Naive B cell (primary cell): ENCODE measurements around the gene GLRX5. TPM values are rescaled to one million over a fixed set of nuclear protein-coding genes. Genes with fewer than 3 reads are reported as not detected.

Experiments
- ATAC-seq, 2 donors: fragments of 150-1000 bp; cut with Tn5 transposase; 2 replicates each; pipeline ENCODE4 v1.10.0; 2021; ENCODE audit warnings: low read depth in 2 of 2, mild to moderate bottlenecking in 2 of 2, moderate library complexity in 2 of 2
- DNase-seq: peaks from one replicate; pipeline ENCODE4 v3.0.0; 2022
- H3K27ac Mint-ChIP-seq, 6 donors: one replicate each; pipeline ENCODE4 v1.8.0; 2020 to 2022; ENCODE audit warnings: mild to moderate bottlenecking in 6 of 6, mixed read lengths in 6 of 6, moderate library complexity in 5 of 6, inconsistent platforms in 2 of 6
- H3K27me3 Mint-ChIP-seq, 3 donors: one replicate each; pipeline ENCODE4 v1.8.0; 2021 to 2022; ENCODE audit warnings: mixed read lengths in 3 of 3, mild to moderate bottlenecking in 1 of 3
- H3K36me3 Mint-ChIP-seq, 2 donors: one replicate each; pipeline ENCODE4 v1.8.0; 2020 to 2022; ENCODE audit warnings: mixed read lengths in 2 of 2, inconsistent platforms in 1 of 2, mild to moderate bottlenecking in 1 of 2
- H3K4me1 Mint-ChIP-seq, 3 donors: one replicate each; pipeline ENCODE4 v1.8.0; 2020 to 2022; ENCODE audit warnings: mixed read lengths in 3 of 3, inconsistent platforms in 1 of 3, mild to moderate bottlenecking in 1 of 3, moderate library complexity in 1 of 3
- H3K4me3 Mint-ChIP-seq, 8 donors: one replicate each; pipeline ENCODE4 v1.8.0; 2020 to 2022; ENCODE audit warnings: mild to moderate bottlenecking in 8 of 8, mixed read lengths in 8 of 8, moderate library complexity in 8 of 8, inconsistent platforms in 2 of 8
- H3K9me3 Mint-ChIP-seq, 7 donors: one replicate each; pipeline ENCODE4 v1.8.0; 2020 to 2022; ENCODE audit warnings: mixed read lengths in 7 of 7, mild to moderate bottlenecking in 5 of 7, inconsistent platforms in 2 of 7, moderate library complexity in 1 of 7
- polyA plus RNA-seq, 6 donors: library from polyadenylated mRNA; unstranded; fragments of 300-500 nt; fragmentation: Illumina TruSeq; gene quantifications; one replicate each; pipeline ENCODE4 v1.2.3, GENCODE V29; 2021; ENCODE audit warnings: low read depth in 6 of 6

The GLRX5 gene
- polyA plus RNA-seq, 6 donors from 2014 or later, result 51.3 to 98.1 (median 62.4) TPM

DNA sequence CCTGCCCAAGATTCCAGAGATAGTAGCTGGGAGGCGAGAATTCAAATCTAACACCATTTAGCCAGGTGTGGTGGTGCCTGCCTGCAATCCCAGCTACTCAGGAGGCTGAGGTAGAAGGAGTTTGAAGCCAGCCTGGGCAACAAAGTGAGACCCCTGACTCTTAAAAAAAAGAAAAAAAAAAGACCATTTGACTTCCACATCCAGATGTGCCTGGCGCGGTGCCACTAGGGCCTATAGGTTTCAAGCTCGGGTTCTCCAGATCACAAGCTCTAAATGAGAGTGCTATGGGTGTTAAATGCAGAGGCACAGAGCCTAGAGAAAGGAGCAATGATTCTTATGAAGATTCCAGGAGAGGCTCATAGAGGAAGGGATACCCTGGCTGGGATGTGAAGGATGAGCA, 40.9 kb upstream of the GLRX5 start:
- peaks cover 0 to 12% of the 10 kb centered on the region in 2 donors for H3K36me3 Mint-ChIP-seq
- DNase-seq, result no peak
- peaks cover 44 to 82% (median 78%) of the 10 kb centered on the region in 3 donors for H3K4me1 Mint-ChIP-seq
- peak overlapping the region; percentile 78 to 100 (median 100) for H3K27ac Mint-ChIP-seq
- no peak for ATAC-seq
- peaks cover 0 to 3% (median 0%) of the 10 kb centered on the region in 7 donors for H3K9me3 Mint-ChIP-seq
- peak overlapping the region in 7 of 8 donors; percentile 14 to 85 (median 68) for H3K4me3 Mint-ChIP-seq
- H3K27me3 Mint-ChIP-seq, result no peaks in the 10 kb centered on the region

DNA sequence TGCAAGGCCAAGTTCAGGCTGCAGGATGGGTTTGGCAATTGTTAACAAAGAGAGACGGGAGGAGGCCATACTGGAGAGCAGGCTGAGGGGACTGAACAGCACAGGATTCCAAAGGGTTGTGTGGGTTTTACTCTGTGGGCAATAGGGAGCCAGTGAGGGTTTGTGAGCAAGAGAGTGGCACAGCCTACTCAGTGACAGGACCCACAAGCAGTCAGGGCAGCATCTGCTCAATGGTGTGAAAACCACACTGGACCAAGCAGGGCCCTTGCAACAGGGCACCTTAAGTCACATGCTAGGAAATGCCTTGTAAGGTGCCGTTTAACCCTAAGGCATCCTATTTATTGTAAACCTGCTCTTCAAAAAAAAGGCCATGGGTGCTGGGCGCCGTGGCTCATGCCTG, 40.4 kb upstream of the GLRX5 start:
- H3K27ac Mint-ChIP-seq, result peak overlapping the region; percentile 99 to 100 (median 100)
- no peak for ATAC-seq
- H3K27me3 Mint-ChIP-seq, result no peaks in the 10 kb centered on the region
- H3K4me3 Mint-ChIP-seq, result peak overlapping the region in 7 of 8 donors; percentile 66 to 85 (median 73)
- H3K9me3 Mint-ChIP-seq, result peaks cover 0 to 3% (median 0%) of the 10 kb centered on the region in 7 donors
- H3K4me1 Mint-ChIP-seq, result peaks cover 48 to 82% (median 77%) of the 10 kb centered on the region in 3 donors
- DNase-seq, result no peak
- H3K36me3 Mint-ChIP-seq, result peaks cover 0 to 12% of the 10 kb centered on the region in 2 donors

DNA sequence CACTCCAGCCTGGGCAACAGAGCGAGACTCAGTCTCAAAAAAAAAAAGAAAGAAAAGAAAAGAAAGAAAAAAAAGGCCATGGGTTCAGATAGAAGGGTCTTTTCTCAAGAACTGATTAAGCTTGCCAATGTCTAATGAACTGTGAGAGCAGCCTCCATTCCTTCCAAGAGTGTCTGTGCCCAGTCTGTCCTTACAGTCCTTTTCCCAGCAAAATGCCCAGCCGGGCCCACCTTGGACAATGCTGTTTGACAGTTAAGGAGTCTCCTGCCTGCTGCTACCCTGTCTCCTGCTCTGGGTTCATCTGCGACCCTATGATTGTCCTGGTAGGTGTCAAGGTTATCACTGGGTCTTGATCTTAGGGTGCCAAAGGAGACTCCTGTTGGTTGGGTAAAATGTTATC, 39.8 kb upstream of the GLRX5 start:
- ATAC-seq, result no peak
- Mint-ChIP-seq H3K4me1 (peaks cover 47 to 79% (median 74%) of the 10 kb centered on the region in 3 donors), H3K4me3 (peak overlapping the region; percentile 17 to 85 (median 74))

GRCh38 chr14:95495538-95496025, 39.3 kb upstream of the GLRX5 start:
- ATAC-seq (peak; percentile 95 to 97), DNase-seq (peak; percentile 86)
- Mint-ChIP-seq H3K4me1 (peaks cover 44 to 75% (median 70%) of the 10 kb centered on the region in 3 donors), H3K9me3 (peaks cover 0 to 3% (median 0%) of the 10 kb centered on the region in 7 donors), H3K27me3 (no peaks in the 10 kb centered on the region), H3K4me3 (peak overlapping the region; percentile 17 to 85 (median 74)), H3K36me3 (peaks cover 2 to 13% of the 10 kb centered on the region in 2 donors), H3K27ac (peak overlapping the region; percentile 99 to 100 (median 100))

More for the DNA sequence above, 39.8 kb upstream of the GLRX5 start:
- H3K36me3 Mint-ChIP-seq, result peaks cover 0 to 12% of the 10 kb centered on the region in 2 donors
- H3K27me3 Mint-ChIP-seq, result no peaks in the 10 kb centered on the region
- DNase-seq, result no peak
- peak overlapping the region; percentile 99 to 100 (median 100) for H3K27ac Mint-ChIP-seq
- H3K9me3 Mint-ChIP-seq, result peaks cover 0 to 3% (median 0%) of the 10 kb centered on the region in 7 donors

DNA sequence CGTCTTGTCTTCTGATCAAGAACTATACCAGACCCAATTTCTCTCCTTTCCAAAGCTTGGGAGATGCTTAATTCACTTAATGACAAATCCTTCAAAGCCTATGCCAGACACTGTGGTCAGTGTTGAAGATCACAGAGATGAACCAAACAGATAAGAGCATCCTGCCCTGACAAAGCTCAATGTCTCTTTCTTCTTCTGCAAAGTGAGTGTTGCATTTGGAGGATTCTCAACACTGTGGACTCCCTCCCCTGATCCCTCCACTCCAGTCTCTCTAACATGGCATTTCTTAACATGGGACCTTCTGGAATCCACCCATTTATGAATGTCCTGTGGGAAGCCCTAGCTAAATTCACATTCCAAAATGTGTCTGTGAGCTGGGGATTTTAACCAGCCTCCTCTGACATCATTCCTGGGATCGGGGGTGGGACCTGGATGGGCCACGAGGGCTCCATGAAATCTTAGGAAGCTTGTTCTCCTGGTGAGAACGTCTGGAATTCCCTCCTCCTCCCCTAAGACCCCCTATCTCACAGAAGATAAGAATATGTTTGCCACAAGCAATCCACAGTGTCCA, 38.7 kb upstream of the GLRX5 start:
- peaks cover 0 to 3% (median 0%) of the 10 kb centered on the region in 7 donors for H3K9me3 Mint-ChIP-seq
- no peak for ATAC-seq
- peaks cover 44 to 75% (median 70%) of the 10 kb centered on the region in 3 donors for H3K4me1 Mint-ChIP-seq
- no peak for DNase-seq
- H3K36me3 Mint-ChIP-seq, result peaks cover 8 to 18% of the 10 kb centered on the region in 2 donors
- peak overlapping the region in 6 of 8 donors; percentile 37 to 85 (median 74) for H3K4me3 Mint-ChIP-seq
- H3K27me3 Mint-ChIP-seq, result no peaks in the 10 kb centered on the region
- H3K27ac Mint-ChIP-seq, result peak overlapping the region; percentile 99 to 100 (median 100)

- Mint-ChIP-seq H3K9me3 (peaks cover 0 to 3% (median 0%) of the 10 kb centered on the region in 7 donors), H3K36me3 (peaks cover 11 to 14% of the 10 kb centered on the region in 2 donors), H3K4me3 (peak overlapping the region in 7 of 8 donors; percentile 37 to 85 (median 73))
These were observed 38.1 kb upstream of the GLRX5 start for GRCh38 chr14:95496690-95497259.

GRCh38 chr14:95497561-95498011, 37.3 kb upstream of the GLRX5 start:
- Mint-ChIP-seq H3K4me1 (peaks cover 48 to 79% (median 76%) of the 10 kb centered on the region in 3 donors), H3K9me3 (no peaks in the 10 kb centered on the region), H3K36me3 (peaks cover 8 to 11% of the 10 kb centered on the region in 2 donors), H3K27ac (peak overlapping the region; percentile 49 to 99 (median 96)), H3K4me3 (peak overlapping the region in 1 of 8 donors; percentile 62), H3K27me3 (no peaks in the 10 kb centered on the region)
- DNase-seq (no peak), ATAC-seq (no peak)

More at GRCh38 chr14:95496690-95497259, 38.1 kb upstream of the GLRX5 start:
- Mint-ChIP-seq H3K4me1 (peaks cover 47 to 73% (median 72%) of the 10 kb centered on the region in 3 donors), H3K27me3 (no peaks in the 10 kb centered on the region), H3K27ac (peak overlapping the region; percentile 99 to 100 (median 100))
- no peak for DNase-seq
- no peak for ATAC-seq

DNA sequence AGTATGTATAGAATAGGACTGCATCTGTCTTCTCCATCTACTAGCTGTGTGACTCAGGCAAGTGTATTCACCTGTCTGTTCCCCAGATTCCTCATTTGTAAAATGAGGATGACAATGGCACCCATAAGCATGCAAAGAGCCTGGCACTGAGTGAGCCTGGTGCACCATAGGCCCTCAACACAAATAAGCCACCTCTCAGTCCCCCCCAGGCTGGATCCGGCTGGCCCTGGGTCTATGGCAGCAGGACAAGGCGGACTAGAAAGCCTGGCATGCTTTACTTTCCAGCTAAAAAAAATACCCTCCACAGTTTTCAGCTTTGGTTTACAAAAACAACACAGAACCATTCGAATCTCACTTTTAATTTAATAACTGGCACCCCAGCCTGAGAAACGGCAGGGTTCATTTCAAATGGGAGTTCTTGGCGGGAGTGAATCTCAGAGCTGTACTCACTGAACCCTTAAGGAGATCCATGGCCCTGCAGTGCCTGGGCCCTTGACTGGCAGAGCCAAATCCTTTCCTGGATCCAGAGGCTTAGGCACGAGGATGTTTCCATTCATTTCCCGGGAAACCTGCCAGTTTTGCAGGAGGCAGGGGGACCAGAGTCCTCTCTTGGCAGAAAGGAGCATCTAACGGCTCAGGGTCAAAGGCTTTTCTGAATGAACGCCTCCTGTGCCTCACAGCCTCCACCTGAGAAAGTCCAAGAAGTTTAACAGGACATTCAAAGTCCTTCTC, 36.1 kb upstream of the GLRX5 start:
- Mint-ChIP-seq H3K36me3 (peaks cover 8 to 11% of the 10 kb centered on the region in 2 donors), H3K4me3 (peak overlapping the region in 1 of 8 donors; percentile 58)
- no peak for ATAC-seq

GRCh38 chr14:95499354-95499750, 35.5 kb upstream of the GLRX5 start:
- Mint-ChIP-seq H3K36me3 (peaks cover 10 to 11% of the 10 kb centered on the region in 2 donors), H3K27me3 (no peaks in the 10 kb centered on the region), H3K4me1 (peaks cover 48 to 81% (median 79%) of the 10 kb centered on the region in 3 donors), H3K27ac (peak overlapping the region in 4 of 6 donors; percentile 19 to 88 (median 59)), H3K4me3 (peak overlapping the region in 1 of 8 donors; percentile 58), H3K9me3 (no peaks in the 10 kb centered on the region)
- ATAC-seq, result no peak
- DNase-seq, result no peak

More for the DNA sequence above, 36.1 kb upstream of the GLRX5 start:
- peak overlapping the region in 5 of 6 donors; percentile 34 to 86 (median 63) for H3K27ac Mint-ChIP-seq
- no peaks in the 10 kb centered on the region for H3K9me3 Mint-ChIP-seq
- H3K27me3 Mint-ChIP-seq, result no peaks in the 10 kb centered on the region
- DNase-seq, result no peak
- H3K4me1 Mint-ChIP-seq, result peaks cover 50 to 81% (median 81%) of the 10 kb centered on the region in 3 donors

DNA sequence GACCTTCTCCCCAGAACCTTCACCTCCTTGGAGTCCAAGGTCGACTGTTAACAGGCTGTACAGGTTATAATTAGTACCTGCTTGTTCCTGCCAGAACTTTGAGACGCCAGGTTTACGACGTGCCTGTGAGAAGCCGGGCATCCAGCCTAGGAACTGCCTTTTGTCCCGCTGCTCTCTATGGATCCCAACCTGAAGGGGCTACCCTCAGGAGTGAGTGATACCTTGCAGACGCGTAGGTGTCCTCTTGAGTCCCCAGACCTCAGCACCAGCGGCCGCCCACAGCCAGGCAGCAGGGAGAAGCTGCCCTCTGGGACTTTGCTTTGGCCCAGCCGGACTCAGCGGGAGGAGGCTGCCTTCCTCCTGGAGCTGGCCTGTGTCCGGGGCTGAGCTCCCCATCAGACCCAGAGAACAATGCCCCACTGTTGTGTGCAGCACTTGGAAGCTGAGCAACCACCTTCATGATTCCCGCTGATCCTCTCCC, 34.6 kb upstream of the GLRX5 start:
- Mint-ChIP-seq H3K27me3 (no peaks in the 10 kb centered on the region), H3K4me3 (no peak overlapping the region), H3K9me3 (no peaks in the 10 kb centered on the region), H3K27ac (peak overlapping the region in 2 of 6 donors; percentile 79 to 92), H3K36me3 (peaks cover 11 to 14% of the 10 kb centered on the region in 2 donors), H3K4me1 (peaks cover 47 to 81% (median 79%) of the 10 kb centered on the region in 3 donors)
- ATAC-seq, result no peak
- no peak for DNase-seq

- no peaks in the 10 kb centered on the region for H3K9me3 Mint-ChIP-seq
- no peaks in the 10 kb centered on the region for H3K27me3 Mint-ChIP-seq
- ATAC-seq (no peak), DNase-seq (no peak)
- H3K4me3 Mint-ChIP-seq, result no peak overlapping the region
- peaks cover 11 to 14% of the 10 kb centered on the region in 2 donors for H3K36me3 Mint-ChIP-seq
- H3K27ac Mint-ChIP-seq, result peak overlapping the region in 5 of 6 donors; percentile 33 to 79 (median 72)
- H3K4me1 Mint-ChIP-seq, result peaks cover 45 to 79% (median 79%) of the 10 kb centered on the region in 3 donors
These were observed 34.0 kb upstream of the GLRX5 start for GRCh38 chr14:95500772-95501401.

- ATAC-seq, result no peak
- Mint-ChIP-seq H3K27ac (peak overlapping the region in 3 of 6 donors; percentile 42 to 65 (median 62)), H3K36me3 (peaks cover 11 to 14% of the 10 kb centered on the region in 2 donors), H3K4me1 (peaks cover 46 to 78% (median 75%) of the 10 kb centered on the region in 3 donors), H3K27me3 (no peaks in the 10 kb centered on the region), H3K4me3 (peak overlapping the region in 2 of 8 donors; percentile 29 to 30), H3K9me3 (no peaks in the 10 kb centered on the region)
- no peak for DNase-seq
These were observed 32.4 kb upstream of the GLRX5 start for GRCh38 chr14:95502381-95502950.
